DMS53 treated with DMSO at 0.1 percent for 48 hours (cell line): ENCODE measurements around the gene GRM2.
"Not testable (repeated sequence)": the region's sequence is repeated elsewhere in the genome, so short reads cannot be mapped to it uniquely, and the experiment has no call there.

ENCODE experiments used
- DNase-seq: peaks from one replicate; lab custom pipeline; 2025; ENCODE audit not compliant: unreplicated experiment; lab: John Stamatoyannopoulos, UW

Gene GRM2

GRCh38 chr3:51721062-51721745 is 14.3 kb downstream of the GRM2 start:
- DNase-seq: no peak

DNA sequence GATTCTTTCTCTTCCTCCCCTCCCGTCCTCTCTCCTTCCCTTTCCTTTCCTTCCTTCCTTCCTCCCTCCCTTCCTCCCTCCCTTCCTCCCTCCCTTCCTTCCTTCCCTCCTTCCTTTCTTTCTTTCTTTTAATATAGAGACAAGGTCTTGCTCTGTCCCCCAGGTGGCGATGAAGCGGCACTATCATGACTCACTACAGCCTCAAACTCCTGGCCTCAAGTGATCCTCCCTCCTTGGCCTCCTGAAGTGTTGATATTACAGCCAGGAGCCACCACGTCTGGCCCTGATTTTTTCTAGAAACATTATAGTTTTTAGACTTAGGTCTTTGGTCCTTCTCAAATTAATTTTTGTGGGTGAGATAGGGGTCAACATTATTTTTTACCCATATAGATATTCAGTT is 15.5 kb downstream of the GRM2 start:
- no peak for DNase-seq

DNA sequence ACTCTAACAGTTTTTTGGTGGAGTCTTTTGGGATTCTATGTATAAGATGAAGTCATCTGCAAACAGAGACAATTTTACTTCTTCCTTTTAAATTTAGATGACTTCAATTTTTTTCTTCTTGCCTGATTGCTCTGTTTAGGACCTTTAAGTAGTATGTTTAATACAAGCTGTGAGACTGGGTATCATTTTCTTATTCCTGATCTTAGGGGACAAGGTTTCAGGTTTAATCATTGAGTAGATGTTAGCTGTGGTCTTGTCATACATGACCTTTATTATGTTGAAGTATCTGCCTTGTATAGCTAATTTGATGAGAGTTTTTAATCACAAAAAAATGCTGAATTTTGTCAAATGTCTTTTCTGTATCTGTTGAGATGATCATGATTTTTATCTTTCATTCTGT is 20.6 kb downstream of the GRM2 start:
- no peak for DNase-seq

- no peak for DNase-seq
These were observed 22.3 kb downstream of the GRM2 start for GRCh38 chr3:51729042-51729633.

DNA sequence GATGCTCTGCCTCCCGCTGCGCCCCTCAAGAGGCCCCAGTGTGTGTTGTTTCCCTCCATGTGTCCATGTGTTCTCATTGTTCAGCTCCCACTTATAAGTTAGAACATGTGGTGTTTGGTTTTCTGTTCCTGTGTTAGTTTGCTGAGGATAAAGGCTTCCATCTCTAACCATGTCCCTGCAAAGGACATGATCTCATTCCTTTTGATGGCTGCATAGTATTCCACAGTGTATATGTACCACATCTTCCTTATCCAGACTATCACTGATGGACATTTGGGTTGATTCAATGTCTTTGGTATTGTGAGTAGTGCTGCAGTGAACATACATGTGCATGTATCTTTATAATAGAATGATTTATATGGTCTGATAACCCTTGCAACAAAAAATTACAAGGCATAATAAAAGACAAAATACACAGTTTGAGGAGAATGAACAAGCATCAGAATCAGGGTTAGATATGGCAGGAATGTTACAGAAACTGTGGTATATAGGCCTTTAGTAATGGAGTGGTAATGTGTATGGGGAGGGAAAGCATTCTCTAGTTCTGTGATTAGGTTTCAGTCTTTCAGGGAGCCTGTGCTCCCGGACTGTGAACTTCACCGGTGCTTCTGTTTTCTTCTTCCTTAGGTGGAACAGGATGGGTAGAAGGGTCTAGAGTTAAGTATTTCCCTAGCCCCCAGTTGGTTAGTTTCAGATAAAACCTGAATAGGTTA is 27.1 kb downstream of the GRM2 start:
- no peak for DNase-seq

DNA sequence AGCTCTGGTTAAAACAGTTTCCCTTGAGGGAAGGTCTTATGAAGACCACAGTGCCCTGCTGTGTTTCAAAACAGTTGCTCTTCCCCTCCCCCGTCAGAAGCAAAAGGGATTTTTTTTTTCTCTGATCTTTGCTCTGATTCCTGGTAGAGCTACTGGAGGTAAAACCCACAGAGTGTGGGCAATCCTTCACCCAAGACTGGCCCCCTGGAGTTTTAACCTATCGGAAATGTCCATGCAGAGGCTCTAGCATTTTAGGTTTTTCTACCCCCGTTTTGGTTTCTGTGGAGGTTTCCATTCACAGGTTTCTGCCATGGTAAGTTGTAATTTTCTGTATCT is 27.7 kb downstream of the GRM2 start:
- DNase-seq: no peak

DNA sequence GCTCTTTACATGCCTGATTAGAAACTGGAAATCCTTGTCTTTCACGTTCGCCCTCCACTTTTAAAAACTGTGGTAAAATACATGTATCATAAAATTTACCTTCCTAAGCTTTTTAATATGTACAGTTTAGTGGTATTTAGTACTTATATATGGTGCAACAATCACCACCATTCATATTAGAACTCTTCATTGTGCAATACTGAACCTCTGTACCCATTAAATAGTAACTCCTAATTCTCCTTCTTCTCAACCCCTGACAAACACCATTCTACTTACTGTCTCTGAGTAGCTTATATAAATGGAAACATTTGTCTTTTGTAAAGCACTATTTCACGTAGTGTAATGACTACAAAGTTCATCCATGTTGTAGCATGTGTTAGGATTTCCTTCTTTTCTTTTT is 28.2 kb downstream of the GRM2 start:
- no peak for DNase-seq

DNA sequence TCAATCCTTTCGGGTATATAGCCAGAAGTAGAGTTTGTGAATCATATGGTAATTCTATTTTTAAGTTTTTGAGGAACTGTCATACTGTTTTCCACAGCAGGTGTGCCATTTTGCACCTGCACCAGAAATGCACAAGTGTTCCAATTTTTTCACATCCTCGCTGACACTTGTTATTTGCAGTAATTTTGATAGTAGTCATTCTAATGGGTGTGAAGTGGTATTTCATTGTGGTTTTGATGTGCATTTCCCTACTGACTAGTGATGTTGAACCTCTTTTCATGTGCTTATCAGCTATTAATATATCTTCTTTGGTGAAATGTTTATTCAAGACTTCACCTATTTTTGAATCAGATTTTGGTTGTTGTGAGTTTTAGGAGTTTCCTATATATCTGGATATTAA is 29.1 kb downstream of the GRM2 start:
- no peak for DNase-seq

DNA sequence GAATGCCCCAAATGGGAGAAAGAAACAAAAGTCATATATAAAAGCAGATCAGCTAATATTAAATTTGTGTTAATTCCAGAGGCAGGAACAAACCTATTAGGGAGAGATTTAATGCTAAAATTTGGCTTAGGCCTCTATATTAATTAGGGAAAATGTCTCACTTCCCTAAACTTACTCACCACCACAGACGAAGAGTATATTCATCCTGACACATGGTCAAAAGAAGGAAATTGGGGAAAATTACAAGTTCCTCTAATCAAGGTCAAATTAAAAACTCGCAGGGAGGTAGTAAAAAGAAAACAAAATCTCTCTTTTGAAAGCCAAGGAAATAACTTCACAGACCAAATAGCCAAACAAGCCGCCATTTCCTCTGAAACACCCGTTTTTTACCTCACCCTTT is 32.2 kb downstream of the GRM2 start:
- DNase-seq: no peak

DNA sequence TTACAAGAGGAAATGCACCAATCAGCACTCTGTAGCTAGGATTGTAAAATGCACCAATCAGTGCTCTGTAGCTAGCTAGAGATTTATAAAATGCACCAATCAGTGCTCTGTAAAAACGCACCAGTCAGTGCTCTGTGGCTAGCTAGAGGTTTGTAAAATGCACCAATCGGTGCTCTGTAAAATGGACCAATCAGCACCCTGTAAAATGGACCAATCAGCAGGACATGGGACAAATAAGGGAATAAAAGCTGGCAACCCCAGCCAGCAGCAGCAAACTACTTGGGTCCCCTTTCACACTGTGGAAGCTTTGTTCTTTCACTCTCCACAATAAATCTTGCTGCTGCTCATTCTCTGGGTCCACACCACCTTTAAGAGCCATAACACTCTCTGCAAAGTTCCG is 35.5 kb downstream of the GRM2 start:
- DNase-seq: not testable (repeated sequence)

GRCh38 chr3:51742978-51743377 is 36.1 kb downstream of the GRM2 start:
- not testable (repeated sequence) for DNase-seq

DNA sequence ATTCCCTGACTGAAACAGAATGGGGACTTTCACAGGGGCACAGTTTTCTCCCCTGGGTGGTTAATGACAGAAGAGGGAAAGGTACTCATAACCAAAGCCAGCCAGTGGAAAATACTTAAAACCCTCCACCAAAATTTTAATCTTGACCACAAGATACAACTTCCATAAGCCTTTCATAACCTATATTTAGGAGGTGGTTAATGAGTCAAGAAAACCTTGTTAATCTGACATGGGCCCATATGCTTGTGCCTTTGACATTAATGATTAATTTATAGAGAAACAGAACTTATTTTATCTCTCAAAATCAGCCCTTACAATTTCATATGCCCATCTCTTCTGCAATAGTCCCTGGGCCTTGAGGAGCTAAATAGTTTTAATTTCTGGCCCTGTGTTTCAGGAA is 41.0 kb downstream of the GRM2 start:
- no peak for DNase-seq

- no peak for DNase-seq
These were observed 41.5 kb downstream of the GRM2 start for GRCh38 chr3:51748327-51748726.

DNA sequence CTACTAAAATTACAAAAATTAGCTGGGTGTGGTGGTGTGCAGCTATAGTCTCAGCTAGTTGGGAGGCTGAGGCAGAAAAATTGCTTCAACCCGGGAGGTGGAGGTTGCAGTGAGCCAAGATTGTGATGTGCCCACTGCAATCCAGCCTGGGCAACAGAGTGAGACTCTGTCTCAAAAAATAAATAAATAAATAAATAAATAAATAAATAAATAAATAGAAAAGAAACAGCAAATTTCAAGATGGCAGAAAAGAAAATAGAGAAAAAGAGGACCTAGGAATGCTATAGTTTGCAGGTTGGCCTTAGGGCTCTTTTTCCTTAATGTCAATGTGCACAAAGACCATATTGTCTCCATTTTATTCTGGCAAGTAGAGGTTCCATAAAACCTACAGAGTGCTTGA is 44.0 kb downstream of the GRM2 start:
- no peak for DNase-seq

DNA sequence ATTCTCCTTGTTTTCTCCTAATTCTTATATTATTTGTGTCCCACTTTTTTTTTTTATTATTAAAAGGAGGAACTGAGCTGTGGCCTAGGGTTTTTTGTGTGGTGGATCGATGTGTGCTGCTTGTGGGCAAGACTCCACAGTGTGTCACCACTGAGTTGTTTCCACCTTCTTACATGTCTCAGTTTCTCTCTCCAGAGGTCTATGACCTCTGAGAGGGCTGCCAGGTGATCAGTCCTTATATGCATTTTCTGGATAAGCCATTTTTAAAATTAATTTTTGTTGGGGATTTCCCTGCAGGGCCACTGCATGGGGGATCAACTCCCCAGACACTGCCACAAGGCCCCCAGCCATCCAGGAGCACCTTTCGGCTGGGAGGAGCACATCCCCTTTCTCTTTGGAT is 44.4 kb downstream of the GRM2 start:
- no peak for DNase-seq

- not testable (repeated sequence) for DNase-seq
These were observed 47.2 kb downstream of the GRM2 start for GRCh38 chr3:51753763-51754750.

GRCh38 chr3:51759203-51759602 is 52.3 kb downstream of the GRM2 start:
- no peak for DNase-seq
